Hematopoietic multipotent progenitor cell treated with erythropoietin and hydrocortisone succinate and interleukin-3 and kit ligand, for 6 days (in vitro differentiated cells): ENCODE results near the gene TRPV3.
"Not testable (repeated sequence)": the region's sequence is repeated elsewhere in the genome, so short reads cannot be mapped to it uniquely, and the experiment has no call there.

Experiments used
- DNase-seq: peaks from one replicate; pipeline ENCODE4 v3.0.0-alpha.2; 2015

Gene TRPV3

DNA sequence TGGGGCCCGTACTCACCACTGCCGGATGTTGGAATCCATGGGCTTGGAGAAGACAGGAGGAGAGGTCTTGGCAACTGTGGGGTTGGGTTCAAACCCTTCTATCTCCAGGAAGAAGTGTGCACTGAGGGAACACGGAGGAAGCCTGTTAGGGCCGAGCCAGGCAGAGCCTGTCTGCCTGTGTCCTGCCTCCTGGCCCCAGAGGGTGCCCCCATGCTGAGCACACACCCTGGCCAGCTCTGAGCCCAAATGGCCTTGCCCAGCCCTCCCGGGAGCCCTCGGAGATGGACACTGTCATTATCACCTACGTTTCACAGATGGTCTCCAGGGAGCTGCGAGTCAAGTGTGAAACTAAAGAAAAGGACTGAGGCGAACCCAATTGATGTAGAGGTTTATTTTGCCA lies 12.5 kb downstream of the TRPV3 start:
- DNase-seq = no peak

DNA sequence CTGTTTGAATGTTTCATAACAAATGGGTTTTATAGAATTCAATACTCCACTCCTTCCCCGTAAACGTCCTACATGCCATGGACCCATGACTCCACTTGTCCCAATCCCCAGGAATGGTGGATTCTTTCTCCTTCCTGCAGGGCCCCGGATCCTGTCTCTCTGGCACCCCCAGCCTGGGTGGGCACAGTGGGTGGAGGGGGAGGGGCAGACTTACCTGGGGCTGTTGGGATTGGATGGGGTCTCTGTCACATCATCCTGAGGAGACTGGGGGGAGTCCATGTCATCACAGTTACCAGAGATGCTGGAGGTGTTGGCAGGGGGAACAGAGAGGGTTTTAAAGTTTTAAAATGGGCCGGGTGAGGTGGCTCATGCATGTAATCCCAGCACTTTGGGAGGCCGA lies 13.2 kb downstream of the TRPV3 start:
- no peak for DNase-seq

DNA sequence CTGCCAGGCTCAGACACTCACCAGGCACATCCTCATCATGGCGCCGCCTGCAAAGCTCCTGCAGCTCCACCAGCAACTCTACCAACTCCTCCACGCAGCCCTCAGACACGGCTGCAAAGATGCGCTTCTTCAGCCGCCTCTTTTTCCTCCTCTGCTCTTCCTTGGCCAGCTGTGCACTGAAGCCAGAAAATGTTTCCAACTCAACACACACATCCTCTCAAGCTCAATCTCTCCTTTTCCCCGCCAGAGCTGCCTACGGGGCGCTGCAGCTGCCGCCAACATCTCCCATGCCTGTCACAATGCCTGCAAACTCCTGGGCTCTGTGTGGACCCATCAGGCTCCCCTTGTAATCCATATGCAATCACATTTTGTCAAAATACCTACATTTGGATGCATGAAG lies 14.2 kb downstream of the TRPV3 start:
- no peak for DNase-seq

DNA sequence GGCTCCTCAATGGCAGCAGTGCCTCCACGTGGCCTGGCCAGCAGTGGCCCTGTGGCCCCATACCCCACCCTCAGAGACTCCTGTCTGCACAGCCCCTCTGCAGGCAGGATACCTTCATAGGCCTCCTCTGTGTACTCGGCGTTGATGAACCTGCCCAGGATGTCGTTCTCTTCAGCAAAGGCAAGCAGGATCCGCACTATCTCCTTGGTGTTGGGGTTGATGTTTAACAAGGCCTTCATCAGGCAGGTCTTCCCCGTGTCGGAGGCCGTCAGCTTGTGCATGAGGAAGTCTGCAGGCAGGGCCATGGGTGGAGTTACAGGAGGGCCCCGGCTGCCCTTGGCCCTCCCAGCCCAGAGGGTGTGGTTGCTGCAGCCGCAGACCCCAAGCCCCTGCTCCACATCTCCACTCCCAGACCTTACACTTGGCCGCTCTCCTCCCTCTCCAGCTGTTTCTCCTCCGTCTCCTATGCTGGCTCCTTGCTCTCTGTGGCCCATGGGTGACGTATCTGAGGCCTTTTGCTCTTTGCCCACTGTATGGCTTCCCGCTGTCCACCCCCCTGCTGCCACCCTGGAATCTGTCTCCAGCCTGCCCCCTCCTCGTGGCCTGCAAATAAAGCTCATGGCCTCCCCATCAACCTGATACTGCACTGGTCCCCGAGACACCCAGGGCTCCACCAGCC lies 15.1 kb downstream of the TRPV3 start:
- DNase-seq = no peak

- DNase-seq = no peak
Observed at GRCh38 chr17:3539881-3540540, 17.6 kb downstream of the TRPV3 start.

GRCh38 chr17:3536716-3537115 lies 20.9 kb downstream of the TRPV3 start:
- no peak for DNase-seq

GRCh38 chr17:3535253-3535995 lies 22.2 kb downstream of the TRPV3 start:
- peak; percentile 75 for DNase-seq

- peak; percentile 47 for DNase-seq
Observed at GRCh38 chr17:3534881-3535252, 22.7 kb downstream of the TRPV3 start.

- DNase-seq = no peak
Observed at GRCh38 chr17:3533752-3534151, 23.9 kb downstream of the TRPV3 start.

GRCh38 chr17:3532859-3533142 lies 24.8 kb downstream of the TRPV3 start:
- DNase-seq = no peak

GRCh38 chr17:3532106-3532858 lies 25.3 kb downstream of the TRPV3 start:
- no peak for DNase-seq

DNA sequence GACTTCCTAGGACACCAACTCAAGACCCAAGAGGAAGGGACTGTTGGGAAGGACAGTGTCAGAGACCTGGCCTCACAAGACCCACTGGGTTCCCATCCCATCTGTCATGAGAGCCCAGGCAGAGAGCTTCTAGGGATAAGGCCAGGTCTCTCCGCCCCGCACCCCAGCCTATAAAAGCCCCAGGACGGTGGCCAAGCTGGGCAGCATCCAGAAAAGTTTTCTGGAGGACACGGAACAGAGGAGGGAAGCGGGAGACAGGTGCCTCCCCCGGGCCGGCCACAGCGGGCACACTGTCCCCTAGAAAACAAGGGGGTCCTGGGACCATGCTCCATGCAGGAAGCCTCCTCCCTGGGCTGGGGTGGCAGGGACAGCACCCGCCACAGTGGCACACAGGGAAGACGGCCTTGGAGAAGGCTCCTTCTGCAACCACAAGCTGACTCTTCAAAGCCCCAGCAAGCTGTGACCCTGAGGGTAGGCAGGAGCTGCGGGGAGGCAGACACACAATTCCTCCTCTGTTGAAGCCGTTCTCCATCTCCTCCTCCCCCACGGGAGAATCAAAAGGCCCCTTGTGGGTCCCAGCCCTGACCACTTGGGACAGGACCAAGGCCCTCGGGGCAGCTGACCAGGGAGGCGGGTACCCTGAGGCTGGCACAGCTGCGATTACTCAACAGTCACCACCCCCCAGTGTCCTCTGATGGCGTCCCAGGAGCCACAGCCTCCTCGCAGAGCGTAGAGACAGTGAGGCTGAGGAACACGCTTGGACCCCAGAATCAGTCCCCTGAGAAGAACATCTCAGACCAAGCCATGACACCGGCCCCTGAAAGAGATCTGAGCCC lies 26.1 kb downstream of the TRPV3 start:
- no peak for DNase-seq

DNA sequence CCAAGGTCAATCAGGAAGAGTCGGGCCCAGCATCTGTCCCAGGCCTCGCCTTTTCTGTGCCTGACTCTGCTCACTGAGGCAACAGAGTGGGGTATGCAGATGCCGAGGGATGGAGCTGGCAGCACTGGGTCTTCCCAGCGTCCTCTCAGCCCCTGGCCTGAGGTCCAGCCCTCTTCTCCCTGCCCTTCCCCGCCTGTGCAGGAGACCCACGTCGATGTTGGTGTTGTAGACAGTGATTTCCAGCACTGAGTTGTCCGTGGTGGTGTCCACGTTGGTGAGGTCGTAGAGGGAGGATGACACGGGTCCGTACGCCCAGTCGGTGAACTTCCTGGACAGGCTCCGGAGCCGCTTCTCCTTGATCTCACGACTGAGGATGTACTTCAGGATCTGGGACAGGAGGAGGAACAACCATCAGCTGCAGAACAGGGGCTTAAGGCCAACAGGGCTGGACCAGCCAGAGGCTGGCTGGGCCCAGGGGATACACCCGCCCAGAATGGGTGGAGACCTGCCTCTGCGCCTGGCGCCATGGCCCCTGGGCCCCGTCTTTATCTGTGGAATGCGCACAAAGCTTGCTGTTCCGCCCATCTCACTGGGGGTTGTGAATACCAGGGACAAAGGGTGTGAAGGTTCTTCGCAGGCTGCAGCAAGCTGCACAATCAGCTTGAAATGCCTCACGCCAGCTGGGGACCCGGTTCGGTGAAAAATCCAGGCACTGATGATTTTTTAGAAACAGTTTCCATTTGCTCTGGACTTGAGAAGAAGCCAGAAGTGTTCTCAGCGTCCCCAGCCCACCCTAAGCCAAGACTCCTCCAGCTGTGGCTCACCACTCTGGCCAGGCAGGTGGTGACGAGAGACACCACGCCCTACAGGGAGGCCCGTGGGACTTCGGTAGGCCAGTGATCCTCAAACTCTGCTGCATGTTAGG lies 27.5 kb downstream of the TRPV3 start:
- DNase-seq = peak; percentile 35

DNA sequence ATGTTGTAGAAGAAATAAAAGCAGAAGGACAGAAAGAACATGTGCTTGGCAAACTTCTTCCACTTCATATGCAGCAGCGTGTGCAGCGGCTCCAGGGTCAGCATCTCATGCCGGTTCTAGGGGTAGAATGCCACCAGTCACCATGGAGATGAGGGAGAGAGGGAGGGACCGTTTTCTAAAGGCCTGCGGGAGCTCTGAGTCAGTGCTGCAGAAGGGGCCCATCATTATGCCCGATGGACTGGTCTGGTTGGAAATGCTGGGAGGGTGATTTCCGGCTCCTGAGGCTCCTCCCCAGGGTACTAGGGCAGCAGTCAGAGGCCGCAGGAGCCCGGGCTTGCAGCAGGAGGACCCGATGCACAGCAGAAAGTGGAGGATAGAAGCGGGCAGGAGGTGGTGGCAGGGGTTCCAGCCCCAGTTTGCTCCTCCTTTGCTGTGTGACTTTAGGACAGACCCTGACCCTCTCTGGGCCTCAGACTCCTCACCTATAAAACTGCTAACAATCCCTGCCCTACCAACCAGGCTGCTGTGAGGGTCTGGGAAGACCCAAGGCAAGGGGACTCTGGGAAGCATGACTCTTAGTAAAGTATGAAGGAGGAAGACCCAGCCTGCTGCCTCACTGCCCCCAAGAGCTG lies 28.6 kb downstream of the TRPV3 start:
- no peak for DNase-seq

DNA sequence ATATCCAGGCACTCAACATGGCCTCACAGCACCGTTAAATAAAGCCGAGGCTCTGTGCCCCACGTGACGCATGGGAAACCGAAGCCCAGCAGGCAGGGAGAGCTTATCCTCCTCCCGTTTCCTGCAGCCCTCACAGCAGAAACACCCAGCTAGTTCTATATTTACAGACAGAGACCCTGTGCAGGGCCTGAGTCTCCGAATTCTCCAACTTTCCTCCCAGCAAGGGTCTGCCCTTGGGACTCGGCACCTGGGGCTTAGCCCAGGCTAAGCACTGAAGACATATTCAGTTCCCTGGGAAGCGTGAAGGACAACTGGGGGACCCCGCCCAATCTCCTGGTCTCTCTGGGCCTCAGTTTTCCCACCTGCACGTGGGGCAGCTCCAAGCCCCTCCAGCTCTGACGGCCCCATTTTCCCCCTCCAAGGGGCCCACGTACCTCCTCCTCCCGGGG lies 29.2 kb downstream of the TRPV3 start:
- no peak for DNase-seq

DNA sequence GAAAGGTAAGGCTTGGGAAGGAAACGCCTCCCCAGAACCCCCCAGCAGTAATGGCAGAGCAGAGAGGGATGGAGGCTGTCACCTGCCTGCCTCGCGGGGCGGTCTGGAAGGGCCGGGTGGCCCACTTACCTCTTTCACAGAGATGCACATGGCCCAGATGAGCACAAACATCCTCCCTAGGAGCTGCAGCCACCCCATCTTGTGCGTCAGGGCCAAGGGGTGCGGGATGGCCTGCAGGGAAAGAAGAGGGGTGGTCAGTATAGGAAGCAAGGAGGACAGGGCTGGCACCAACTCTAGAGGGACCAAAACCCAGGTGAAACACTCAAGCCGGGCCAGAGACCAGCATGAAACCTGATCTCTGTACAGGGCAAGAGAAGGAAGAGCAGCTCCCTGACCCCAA lies 29.7 kb downstream of the TRPV3 start:
- DNase-seq = no peak

DNA sequence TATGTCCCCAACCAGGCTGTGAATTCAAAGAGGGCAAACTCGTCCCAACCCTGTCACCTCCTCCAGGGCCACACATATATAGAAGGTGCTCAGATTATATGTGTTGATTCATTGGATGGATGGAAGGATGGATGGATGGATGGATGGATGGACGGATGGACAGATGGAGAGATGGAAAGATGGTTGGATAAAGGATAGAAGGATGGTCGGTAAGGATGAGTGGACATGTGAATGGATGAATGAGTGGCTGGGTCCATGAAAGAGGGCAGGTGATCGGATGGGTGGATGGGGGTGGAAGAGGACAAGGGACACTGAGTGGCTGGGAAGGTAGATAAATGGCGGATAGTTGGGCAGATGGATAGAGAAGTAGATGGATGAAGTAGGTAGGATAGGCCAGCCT lies 30.1 kb downstream of the TRPV3 start:
- DNase-seq = no peak

- no peak for DNase-seq
Observed at GRCh38 chr17:3526971-3527370, 30.6 kb downstream of the TRPV3 start.

DNA sequence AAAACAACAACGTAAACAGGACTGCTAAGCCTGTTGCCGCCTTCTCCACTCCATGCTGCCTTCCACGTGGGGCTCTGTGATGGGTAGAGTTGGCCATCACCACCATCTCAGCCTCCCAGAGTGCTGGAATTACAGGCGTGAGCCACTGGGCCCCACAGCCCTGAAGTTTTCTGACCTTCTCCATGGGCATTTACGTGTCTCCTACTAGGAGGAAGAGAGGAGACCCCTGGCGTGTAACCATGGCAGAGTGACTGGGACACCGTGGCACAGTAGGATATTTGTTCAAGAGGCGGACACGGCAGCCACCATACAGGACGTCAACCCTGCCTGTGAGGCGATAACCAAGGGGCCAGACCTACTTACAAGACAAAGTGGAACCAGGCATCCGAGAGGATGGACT lies 31.1 kb downstream of the TRPV3 start:
- DNase-seq = no peak

DNA sequence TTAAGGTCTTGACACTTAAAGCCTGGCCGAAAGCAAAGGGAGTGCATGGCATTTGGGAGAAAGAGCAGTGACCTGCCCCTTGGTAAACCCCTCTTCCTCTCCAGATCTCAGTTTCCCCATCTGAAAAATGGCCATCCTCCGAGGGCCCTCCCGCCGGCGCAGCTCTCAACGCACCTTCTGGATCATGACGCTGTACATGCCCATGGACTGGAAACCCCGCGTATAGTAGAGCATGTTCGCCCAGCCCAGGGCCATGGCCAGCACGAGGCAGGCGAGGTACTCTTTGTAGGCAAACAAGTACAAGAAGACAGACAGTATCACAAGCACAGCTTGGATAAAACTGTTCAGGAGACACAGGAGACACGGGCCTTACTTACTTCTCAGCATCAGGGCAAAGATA lies 33.6 kb downstream of the TRPV3 start:
- DNase-seq = no peak

DNA sequence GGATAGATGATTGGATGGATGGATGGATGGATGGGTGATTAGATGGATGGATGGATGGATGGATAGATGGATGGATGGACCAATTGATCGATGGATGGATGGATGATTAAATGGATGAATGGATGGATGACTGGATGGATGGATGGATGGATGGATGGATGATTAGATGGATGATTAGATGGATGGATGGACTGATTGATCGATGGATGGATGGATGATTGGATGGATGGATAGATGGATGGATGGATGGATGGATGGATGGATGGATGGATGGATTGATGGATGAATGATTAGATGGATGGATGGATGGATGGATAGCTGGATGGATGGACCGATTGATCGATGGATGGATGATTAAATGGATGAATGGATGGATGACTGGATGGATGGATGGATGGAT lies 38.1 kb downstream of the TRPV3 start:
- DNase-seq = not testable (repeated sequence)
